ENCODE data around the gene RBSN. TPM values are rescaled to one million over a fixed set of nuclear protein-coding genes. Genes with fewer than 3 reads are reported as not detected.

RBSN gene
- total and polyA plus RNA-seq, 9 donors = 13.5 to 36.5 (median 31.1) TPM

GRCh38 chr3:15081960-15082664 lies 16.8 kb downstream of the RBSN start:
- no peak for DNase-seq
- TF ChIP-seq EP300 (IDR thresholded peaks at IDR 0.05) = no peak
- no peak for TF ChIP-seq POLR2A (IDR thresholded peaks at IDR 0.05)
- no peak for TF ChIP-seq CTCF (IDR thresholded peaks at IDR 0.05)
- H3K4me1 ChIP-seq (ENCODE audit: insufficient read depth) = no peaks in the 10 kb centered on the region
- no peaks in the 10 kb centered on the region for H3K27me3 ChIP-seq
- WGBS, 3 donors = 89 to 91% (median 90%) methylated on average over 13 of the region's 13 CpGs
- H3K4me3 ChIP-seq = no peak overlapping the region
- H3K27ac ChIP-seq = no peak overlapping the region
- H3K36me3 ChIP-seq = no peaks in the 10 kb centered on the region
- intact Hi-C loops (cut with DNase I) = no loop called here
- no peaks in the 10 kb centered on the region for H3K9me3 ChIP-seq

GRCh38 chr3:15079091-15079490 lies 19.9 kb downstream of the RBSN start:
- intact Hi-C loops (cut with DNase I) = no loop called here
- H3K36me3 ChIP-seq = no peaks in the 10 kb centered on the region
- TF ChIP-seq CTCF (IDR thresholded peaks at IDR 0.05) (no peak), POLR2A (IDR thresholded peaks at IDR 0.05) (no peak), EP300 (IDR thresholded peaks at IDR 0.05) (no peak)

GRCh38 chr3:15074500-15074899 lies 24.4 kb downstream of the RBSN start:
- Histone ChIP-seq H3K27me3 (no peaks in the 10 kb centered on the region), H3K36me3 (no peaks in the 10 kb centered on the region), H3K4me3 (no peak overlapping the region), H3K9me3 (no peaks in the 10 kb centered on the region), H3K4me1 (ENCODE audit: insufficient read depth) (no peaks in the 10 kb centered on the region), H3K27ac (no peak overlapping the region)
- no peak for DNase-seq
- WGBS, 3 donors = 84 to 93% (median 86%) methylated on average over 19 of the region's 19 CpGs
- intact Hi-C loops (cut with DNase I) = no loop called here
- no peak for TF ChIP-seq CTCF (IDR thresholded peaks at IDR 0.05)
- no peak for TF ChIP-seq EP300 (IDR thresholded peaks at IDR 0.05)
- TF ChIP-seq POLR2A (IDR thresholded peaks at IDR 0.05) = no peak

More at GRCh38 chr3:15079091-15079490, 19.9 kb downstream of the RBSN start:
- Histone ChIP-seq H3K27ac (no peak overlapping the region), H3K27me3 (no peaks in the 10 kb centered on the region), H3K4me3 (no peak overlapping the region), H3K9me3 (no peaks in the 10 kb centered on the region), H3K4me1 (ENCODE audit: insufficient read depth) (no peaks in the 10 kb centered on the region)
- DNase-seq = no peak
- 67 to 85% (median 85%) methylated on average over 3 of the region's 3 CpGs for WGBS, 3 donors

- no peak for DNase-seq
- no peak overlapping the region for H3K27ac ChIP-seq
- no peaks in the 10 kb centered on the region for H3K4me1 ChIP-seq (ENCODE audit: insufficient read depth)
- no peaks in the 10 kb centered on the region for H3K9me3 ChIP-seq
- no peak overlapping the region for H3K4me3 ChIP-seq
- TF ChIP-seq EP300 (IDR thresholded peaks at IDR 0.05) = no peak
- no peak for TF ChIP-seq POLR2A (IDR thresholded peaks at IDR 0.05)
- TF ChIP-seq CTCF (IDR thresholded peaks at IDR 0.05) = no peak
- H3K36me3 ChIP-seq = no peaks in the 10 kb centered on the region
- 85 to 92% (median 89%) methylated on average over 2 of the region's 2 CpGs for WGBS, 3 donors
- no peaks in the 10 kb centered on the region for H3K27me3 ChIP-seq
- intact Hi-C loops (cut with DNase I) = no loop called here
These were observed 27.2 kb downstream of the RBSN start for GRCh38 chr3:15071699-15072098.

Measured in ovary (tissue), 9 donors.